ENCODE measurements around the gene LBX2.

The LBX2 gene

GRCh38 chr2:74512744-74513604 lies 13.6 kb upstream of the LBX2 start:
- H3K4me1 ChIP-seq (ENCODE audit: control insufficient read depth, insufficient read depth, low read length): peaks cover 13% of the 10 kb centered on the region

DNA sequence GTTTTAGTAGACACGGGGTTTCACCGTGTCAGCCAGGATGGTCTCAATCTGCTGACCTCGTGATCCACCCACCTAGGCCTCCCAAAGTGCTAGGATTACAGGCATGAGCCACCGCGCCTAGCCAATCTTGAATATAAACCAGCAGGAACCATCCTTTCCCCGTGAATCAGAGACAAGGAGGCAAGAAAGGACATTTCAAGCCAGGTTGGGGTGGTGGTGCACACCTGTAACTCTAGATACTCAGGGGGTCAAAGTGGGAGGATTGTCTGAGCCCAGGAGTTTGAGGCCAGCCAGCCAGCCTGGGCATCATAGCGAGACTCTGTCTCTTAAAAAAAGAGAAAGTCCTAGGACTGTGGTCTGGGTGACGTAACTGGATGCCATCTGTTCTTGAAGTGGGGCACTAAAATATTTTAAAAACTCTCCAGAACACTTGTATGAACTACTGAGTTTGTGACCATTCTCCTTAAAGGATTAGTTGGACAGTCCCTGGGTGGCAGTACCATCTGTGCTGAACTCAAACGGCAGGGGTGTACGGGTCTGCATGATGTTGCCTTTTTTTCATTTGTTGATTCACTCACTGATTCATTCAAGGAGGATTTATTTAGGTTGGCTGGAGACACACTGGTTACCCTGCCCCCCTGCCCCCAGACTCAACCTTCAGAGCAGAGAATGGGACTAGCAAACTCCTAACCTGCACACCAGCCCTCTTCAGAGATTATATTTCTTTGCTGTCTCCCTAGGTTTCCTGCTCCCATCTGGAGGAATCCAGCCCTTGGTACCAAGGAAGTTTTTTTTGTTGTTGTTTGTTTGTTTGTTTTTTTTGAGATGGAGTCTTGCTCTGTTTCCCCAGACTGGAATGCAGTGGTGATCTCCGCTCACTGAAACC lies 11.9 kb upstream of the LBX2 start:
- H3K27ac ChIP-seq (ENCODE audit: low read depth, low read length): no peak overlapping the region
- H3K27me3 ChIP-seq (ENCODE audit: control insufficient read depth, insufficient read depth, low read length): peaks cover 80% of the 10 kb centered on the region
- H3K9ac ChIP-seq (ENCODE audit: low read depth, low read length): no peak overlapping the region
- no peaks in the 10 kb centered on the region for H3K36me3 ChIP-seq (ENCODE audit: control insufficient read depth, insufficient read depth, low read length)
- H3K4me3 ChIP-seq (ENCODE audit: low read depth, low read length): no peak overlapping the region
- H3K9me3 ChIP-seq (ENCODE audit: control insufficient read depth, insufficient read depth, low read length): no peaks in the 10 kb centered on the region; the same call in 1 of the 2 replicates
- H3K4me1 ChIP-seq (ENCODE audit: control insufficient read depth, insufficient read depth, low read length): peaks cover 19% of the 10 kb centered on the region

More at GRCh38 chr2:74512744-74513604, 13.6 kb upstream of the LBX2 start:
- Histone ChIP-seq H3K36me3 (ENCODE audit: control insufficient read depth, insufficient read depth, low read length) (no peaks in the 10 kb centered on the region), H3K27me3 (ENCODE audit: control insufficient read depth, insufficient read depth, low read length) (peaks cover 96% of the 10 kb centered on the region), H3K9me3 (ENCODE audit: control insufficient read depth, insufficient read depth, low read length) (peaks cover 7% of the 10 kb centered on the region), H3K4me3 (ENCODE audit: low read depth, low read length) (peak overlapping the region; percentile 57), H3K9ac (ENCODE audit: low read depth, low read length) (no peak overlapping the region), H3K27ac (ENCODE audit: low read depth, low read length) (no peak overlapping the region)

DNA sequence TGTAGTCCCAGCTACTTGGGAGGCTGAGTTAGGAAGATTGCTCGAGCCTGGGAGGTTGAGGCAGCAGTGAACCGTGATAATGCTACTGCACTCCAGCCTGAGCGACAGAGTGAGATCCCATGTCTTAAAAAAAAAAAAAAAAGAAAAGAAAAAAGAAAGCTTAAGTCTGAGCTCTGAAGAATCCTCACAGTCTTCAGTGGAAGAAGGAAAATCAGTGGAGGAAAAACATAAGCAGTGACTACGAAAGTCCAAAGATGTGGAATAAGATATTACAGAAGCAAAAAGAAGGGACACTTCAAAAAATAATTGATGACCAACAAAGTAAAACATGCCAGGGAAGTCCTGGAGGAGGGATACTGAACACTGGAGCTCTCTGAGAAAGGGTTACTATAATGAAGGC lies 10.9 kb upstream of the LBX2 start:
- H3K9me3 ChIP-seq (ENCODE audit: control insufficient read depth, insufficient read depth, low read length): no peaks in the 10 kb centered on the region
- H3K27me3 ChIP-seq (ENCODE audit: control insufficient read depth, insufficient read depth, low read length): peaks cover 74% of the 10 kb centered on the region
- no peak overlapping the region for H3K4me3 ChIP-seq (ENCODE audit: low read depth, low read length)
- H3K36me3 ChIP-seq (ENCODE audit: control insufficient read depth, insufficient read depth, low read length): peaks cover 4% of the 10 kb centered on the region; the same call in 1 of the 2 replicates
- no peak overlapping the region for H3K27ac ChIP-seq (ENCODE audit: low read depth, low read length)
- peaks cover 19% of the 10 kb centered on the region for H3K4me1 ChIP-seq (ENCODE audit: control insufficient read depth, insufficient read depth, low read length)
- no peak overlapping the region for H3K9ac ChIP-seq (ENCODE audit: low read depth, low read length)

DNA sequence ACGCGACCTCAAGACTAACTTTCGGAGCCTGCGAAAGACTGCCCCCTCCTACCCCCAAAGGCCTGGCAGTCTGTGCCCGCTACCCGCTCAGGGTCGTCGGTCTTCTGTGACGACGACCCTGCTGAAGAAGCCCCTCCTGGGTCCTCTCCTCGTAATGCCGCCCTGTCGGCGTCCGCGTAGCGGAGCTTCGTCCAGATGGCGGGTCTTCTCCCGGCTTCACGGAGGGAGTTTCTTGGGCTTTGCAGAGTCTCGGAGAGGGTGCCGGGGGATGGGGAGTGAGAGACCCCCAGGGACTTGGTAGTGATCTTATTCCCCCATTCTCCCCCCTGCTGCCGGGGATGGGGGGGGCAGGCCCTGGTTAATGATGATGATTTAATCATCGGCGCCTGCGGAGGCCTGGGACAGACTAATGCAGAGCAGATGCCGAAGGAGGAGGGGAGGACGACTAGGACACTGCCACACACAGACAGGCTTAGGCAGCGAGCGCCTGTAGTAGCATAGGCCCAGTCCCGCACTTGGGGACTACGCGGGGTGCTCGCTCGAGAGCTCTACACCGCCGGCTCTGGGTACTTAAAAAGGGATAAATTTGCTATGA lies 8.6 kb upstream of the LBX2 start:
- H3K4me3 ChIP-seq (ENCODE audit: low read depth, low read length): peak overlapping the region; percentile 93
- H3K27ac ChIP-seq (ENCODE audit: low read depth, low read length): peak overlapping the region; percentile 100
- H3K36me3 ChIP-seq (ENCODE audit: control insufficient read depth, insufficient read depth, low read length): peaks cover 10% of the 10 kb centered on the region; the same call in 1 of the 2 replicates
- no peaks in the 10 kb centered on the region for H3K9me3 ChIP-seq (ENCODE audit: control insufficient read depth, insufficient read depth, low read length)
- peaks cover 74% of the 10 kb centered on the region for H3K27me3 ChIP-seq (ENCODE audit: control insufficient read depth, insufficient read depth, low read length)
- H3K9ac ChIP-seq (ENCODE audit: low read depth, low read length): peak overlapping the region; percentile 93
- peaks cover 12% of the 10 kb centered on the region; the same call in 1 of the 2 replicates for H3K4me1 ChIP-seq (ENCODE audit: control insufficient read depth, insufficient read depth, low read length)

DNA sequence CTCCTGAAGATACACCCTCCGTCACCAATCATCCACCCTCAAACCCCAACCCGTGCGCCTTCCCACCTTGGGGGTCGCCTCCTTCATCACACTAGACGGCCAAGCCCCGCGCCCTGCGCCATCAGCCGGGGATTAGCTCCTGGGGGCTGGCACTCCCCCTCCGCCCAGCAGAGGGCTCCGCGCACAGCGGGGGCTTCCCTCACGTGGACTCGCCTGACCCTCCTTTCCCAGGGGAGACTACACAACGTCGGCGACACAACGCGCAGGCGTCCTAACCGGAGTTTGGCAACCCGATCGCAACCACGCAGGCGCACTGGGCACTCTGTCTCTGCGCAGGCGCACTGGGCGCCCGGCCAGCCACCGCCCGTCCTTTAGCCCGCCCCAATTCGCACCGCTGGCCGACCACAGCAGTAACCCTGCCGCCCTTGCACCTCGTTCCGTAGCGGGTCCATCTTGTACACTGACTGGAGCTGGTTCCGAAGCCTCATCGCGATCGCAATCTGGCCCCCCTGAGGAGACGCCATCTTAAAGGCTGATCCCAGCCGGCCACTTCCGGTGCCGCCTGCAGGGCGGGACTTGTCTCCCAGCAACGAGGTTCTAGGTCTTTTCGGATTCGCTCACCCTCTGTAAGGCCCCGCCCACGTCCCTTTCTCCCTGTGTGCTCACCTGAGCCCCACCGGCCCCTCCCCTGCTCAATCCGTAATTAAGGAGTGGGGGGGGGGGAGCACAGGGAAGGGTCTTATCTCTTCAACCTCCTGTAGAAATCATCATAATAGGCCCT lies 7.9 kb upstream of the LBX2 start, which contains the start of gene PCGF1:
Gene PCGF1, minus strand, starts transcription at position 551 of the 781 bp plus-strand sequence. Its CDS starts 27 bp downstream, at position 524.
- H3K9ac ChIP-seq (ENCODE audit: low read depth, low read length): peak within 1 kb of the TSS; percentile 93
- H3K27me3 ChIP-seq (ENCODE audit: control insufficient read depth, insufficient read depth, low read length): peaks cover 74% of the 10 kb centered on the region
- H3K27ac ChIP-seq (ENCODE audit: low read depth, low read length): peak within 1 kb of the TSS; percentile 100
- peak within 1 kb of the TSS; percentile 93 for H3K4me3 ChIP-seq (ENCODE audit: low read depth, low read length)
- H3K36me3 ChIP-seq (ENCODE audit: control insufficient read depth, insufficient read depth, low read length): peaks cover 10% of the 10 kb centered on the region; the same call in 1 of the 2 replicates
- H3K9me3 ChIP-seq (ENCODE audit: control insufficient read depth, insufficient read depth, low read length): no peaks in the 10 kb centered on the region
- H3K4me1 ChIP-seq (ENCODE audit: control insufficient read depth, insufficient read depth, low read length): peaks cover 12% of the 10 kb centered on the region; the same call in 1 of the 2 replicates

DNA sequence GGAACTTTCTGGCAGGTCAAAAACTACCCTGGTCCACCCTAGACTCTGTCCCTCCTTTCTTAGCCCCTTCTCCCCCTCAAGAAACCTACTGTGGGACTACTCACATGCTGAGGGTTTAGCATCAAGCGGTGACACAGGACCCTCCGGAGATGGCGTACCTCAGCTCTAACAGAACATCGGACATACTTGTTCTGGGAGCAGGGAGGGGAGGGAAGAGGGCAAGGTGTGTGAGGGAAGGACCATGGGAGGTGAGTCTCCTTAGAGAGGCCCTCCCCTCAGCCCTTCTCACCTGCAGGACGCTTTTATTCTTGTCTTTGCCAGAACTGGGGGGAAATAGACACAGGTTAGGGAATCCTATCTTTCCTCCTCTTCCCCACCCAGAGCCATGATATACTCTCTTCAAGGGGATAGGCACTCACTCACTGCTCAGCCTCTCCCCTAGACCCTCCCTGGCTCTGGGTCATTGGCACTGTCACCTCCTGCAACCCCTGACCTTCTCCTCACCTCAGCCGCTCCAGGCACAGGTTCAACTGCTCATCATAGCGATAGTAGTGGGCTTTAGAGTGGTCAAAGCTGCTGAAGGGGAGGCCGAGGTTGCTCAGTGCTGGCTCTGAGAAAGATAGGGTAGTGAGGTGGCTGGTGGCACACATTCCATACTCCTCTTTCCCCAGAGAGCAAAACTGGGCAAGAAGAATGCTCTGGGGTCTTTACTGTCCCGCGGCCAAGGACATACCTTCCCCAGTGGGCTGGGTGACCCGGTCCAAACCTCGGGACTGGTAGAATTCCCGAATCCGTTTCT lies 6.2 kb upstream of the LBX2 start:
- Histone ChIP-seq H3K9me3 (ENCODE audit: control insufficient read depth, insufficient read depth, low read length) (no peaks in the 10 kb centered on the region), H3K4me3 (ENCODE audit: low read depth, low read length) (no peak overlapping the region), H3K36me3 (ENCODE audit: control insufficient read depth, insufficient read depth, low read length) (peaks cover 10% of the 10 kb centered on the region; the same call in 1 of the 2 replicates), H3K4me1 (ENCODE audit: control insufficient read depth, insufficient read depth, low read length) (peaks cover 12% of the 10 kb centered on the region; the same call in 1 of the 2 replicates), H3K27me3 (ENCODE audit: control insufficient read depth, insufficient read depth, low read length) (peaks cover 74% of the 10 kb centered on the region), H3K9ac (ENCODE audit: low read depth, low read length) (no peak overlapping the region), H3K27ac (ENCODE audit: low read depth, low read length) (no peak overlapping the region)

DNA sequence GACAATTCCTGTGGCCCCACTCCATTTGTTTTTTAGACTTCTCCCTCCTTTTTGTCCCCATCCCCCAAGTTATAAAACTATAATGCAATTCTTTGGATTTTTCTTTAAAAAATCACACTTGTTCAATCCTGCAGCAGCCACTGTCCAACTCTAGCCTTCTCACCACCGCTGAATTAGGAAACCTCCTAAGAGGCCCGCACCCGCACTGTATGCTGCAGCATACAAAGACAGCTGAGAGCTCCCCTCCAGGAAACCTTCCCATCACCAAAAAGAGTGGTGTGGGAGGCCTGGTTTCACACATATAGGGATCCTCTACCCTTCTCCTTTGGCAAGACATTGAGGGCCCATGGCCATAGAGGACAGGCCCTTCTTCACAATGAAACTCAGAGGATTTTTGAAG lies 5.2 kb upstream of the LBX2 start:
- Histone ChIP-seq H3K4me1 (ENCODE audit: control insufficient read depth, insufficient read depth, low read length) (peaks cover 19% of the 10 kb centered on the region; the same call in 1 of the 2 replicates), H3K36me3 (ENCODE audit: control insufficient read depth, insufficient read depth, low read length) (peaks cover 10% of the 10 kb centered on the region; the same call in 1 of the 2 replicates), H3K27me3 (ENCODE audit: control insufficient read depth, insufficient read depth, low read length) (peaks cover 74% of the 10 kb centered on the region), H3K4me3 (ENCODE audit: low read depth, low read length) (no peak overlapping the region), H3K27ac (ENCODE audit: low read depth, low read length) (no peak overlapping the region), H3K9me3 (ENCODE audit: control insufficient read depth, insufficient read depth, low read length) (no peaks in the 10 kb centered on the region), H3K9ac (ENCODE audit: low read depth, low read length) (no peak overlapping the region)

DNA sequence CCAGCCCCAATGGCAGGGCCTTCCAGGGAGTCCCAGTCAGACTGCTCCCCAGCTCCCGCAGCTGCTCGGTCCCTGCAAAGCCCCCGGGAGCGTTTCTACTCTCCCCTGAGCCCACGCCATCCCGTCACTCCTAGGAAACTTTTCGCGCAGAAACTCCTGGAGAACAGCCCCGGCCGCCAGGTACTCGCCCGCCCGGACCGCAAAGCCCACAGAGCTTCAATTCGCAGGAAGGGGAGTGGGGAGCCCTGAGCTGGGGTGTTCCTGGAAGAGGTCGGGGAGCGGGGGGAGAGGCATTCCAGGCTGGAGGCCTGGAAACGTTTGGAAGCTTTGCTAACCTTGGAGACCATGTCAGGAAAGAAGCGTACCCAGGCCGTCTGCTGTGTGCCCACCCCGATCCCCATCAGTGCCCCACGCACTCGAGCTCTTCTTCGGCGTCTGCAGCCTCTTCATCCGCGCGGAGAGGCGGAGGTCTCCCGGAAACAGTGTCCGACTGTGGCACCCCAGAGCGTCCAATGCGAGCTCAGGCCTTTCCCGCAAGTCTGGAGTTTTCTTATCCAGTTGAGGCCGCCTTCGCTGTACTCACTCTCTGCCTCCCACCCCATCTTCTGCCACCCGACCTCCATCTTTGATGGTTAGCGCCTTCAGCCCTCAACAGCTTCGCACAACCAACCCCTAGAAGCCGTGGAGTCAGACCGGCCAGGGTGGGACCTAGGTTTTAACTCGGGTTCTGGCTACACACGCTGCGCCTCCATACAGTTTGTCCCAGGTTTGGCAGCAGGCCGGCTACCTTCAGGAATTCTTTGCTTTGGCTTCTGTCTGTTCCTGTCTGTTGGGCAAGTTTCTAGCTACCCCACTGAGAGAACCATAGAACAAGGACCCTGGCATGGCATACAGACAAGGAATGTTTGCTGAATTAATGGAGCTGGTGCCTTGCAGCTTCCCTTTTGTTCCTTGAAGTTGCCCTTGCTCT lies 4.4 kb upstream of the LBX2 start:
- Histone ChIP-seq H3K9me3 (ENCODE audit: control insufficient read depth, insufficient read depth, low read length) (no peaks in the 10 kb centered on the region), H3K4me3 (ENCODE audit: low read depth, low read length) (peak overlapping the region; percentile 60), H3K9ac (ENCODE audit: low read depth, low read length) (no peak overlapping the region), H3K27ac (ENCODE audit: low read depth, low read length) (no peak overlapping the region), H3K36me3 (ENCODE audit: control insufficient read depth, insufficient read depth, low read length) (peaks cover 10% of the 10 kb centered on the region; the same call in 1 of the 2 replicates), H3K27me3 (ENCODE audit: control insufficient read depth, insufficient read depth, low read length) (peaks cover 74% of the 10 kb centered on the region), H3K4me1 (ENCODE audit: control insufficient read depth, insufficient read depth, low read length) (peaks cover 19% of the 10 kb centered on the region; the same call in 1 of the 2 replicates)
